Natural killer cell (primary cell): Measurements from ENCODE around the gene HACE1. TPM values are rescaled to one million over a fixed set of nuclear protein-coding genes. Genes with fewer than 3 reads are reported as not detected.
"Not testable (repeated sequence)": the region's sequence is repeated elsewhere in the genome, so short reads cannot be mapped to it uniquely, and the experiment has no call there.

Experiments
- ATAC-seq, 3 donors: fragments of 150-1000 bp in 2 of 3; fragments of 200-7000 bp in 1 of 3; cut with Tn5 transposase; 1 replicate in 1 of 3; 2 replicates in 2 of 3; pipeline ENCODE4 v1.10.0; 2021; ENCODE audit warnings: mild to moderate bottlenecking in 2 of 3, moderate library complexity in 2 of 3
- DNase-seq, 2 donors: peaks; one replicate each; pipeline versions ENCODE4 v3.0.0 to v3.0.0-alpha.2; 2013 to 2021; ENCODE audit warnings: mixed read lengths in 1 of 2
- H3K27ac ChIP-seq: one replicate; pipeline ENCODE4 v1.5.1; 2013; ENCODE audit warnings: mild to moderate bottlenecking, low read length
- H3K27me3 ChIP-seq: one replicate; pipeline ENCODE4 v1.6.1; 2013; ENCODE audit warnings: low read length; ENCODE audit not compliant: control insufficient read depth, insufficient read depth
- H3K36me3 ChIP-seq: one replicate; pipeline ENCODE4 v1.6.1; 2013; ENCODE audit warnings: low read length; ENCODE audit not compliant: control insufficient read depth, insufficient read depth
- H3K4me1 ChIP-seq: one replicate; pipeline ENCODE4 v1.6.1; 2013; ENCODE audit warnings: low read length; ENCODE audit not compliant: control insufficient read depth, insufficient read depth
- H3K4me3 ChIP-seq: one replicate; pipeline ENCODE4 v1.5.1; 2013; ENCODE audit warnings: low read length
- H3K9me3 ChIP-seq: one replicate; pipeline ENCODE4 v1.6.1; 2013; ENCODE audit warnings: low read length; ENCODE audit not compliant: control insufficient read depth, insufficient read depth
- H3K27ac Mint-ChIP-seq, 2 donors: one replicate each; pipeline ENCODE4 v1.8.0; 2022; ENCODE audit warnings: mild to moderate bottlenecking in 2 of 2, mixed read lengths in 2 of 2, moderate library complexity in 1 of 2
- H3K27me3 Mint-ChIP-seq, 2 donors: one replicate each; pipeline ENCODE4 v1.8.0; 2022; ENCODE audit warnings: low read depth in 2 of 2, mixed read lengths in 2 of 2
- H3K36me3 Mint-ChIP-seq: one replicate; pipeline ENCODE4 v1.8.0; 2022; ENCODE audit warnings: mixed read lengths
- H3K4me1 Mint-ChIP-seq, 2 donors: one replicate each; pipeline ENCODE4 v1.8.0; 2022; ENCODE audit warnings: mixed read lengths in 2 of 2
- H3K4me3 Mint-ChIP-seq: one replicate; pipeline ENCODE4 v1.8.0; 2022; ENCODE audit warnings: mild to moderate bottlenecking, moderate library complexity, mixed read lengths
- H3K9me3 Mint-ChIP-seq, 2 donors: one replicate each; pipeline ENCODE4 v1.8.0; 2022; ENCODE audit warnings: mixed read lengths in 2 of 2
- WGBS: methylation state at CpG from one replicate; pipeline ENCODE4 v1.1.7; 2013; ENCODE audit warnings: missing lambda C conversion rate; ENCODE audit not compliant: insufficient coverage; 5-methylcytosine and 5-hydroxymethylcytosine counted together
- intact Hi-C: fragments of 100-400 bp; cut with micrococcal nuclease; formaldehyde crosslinking; loops from one replicate; pipeline ENCODE4 v1.14.2; 2022
- total RNA-seq, 4 donors: library from RNA; stranded (reverse); fragments of 120-200 nt in 1 of 4; gene quantifications; one replicate each; pipeline versions ENCODE4 v1.2.3 to v1.2.4, GENCODE V29; 2013 to 2022
- TF ChIP-seq, protein P1 (sequence below): fragments of 200-600 bp; IDR thresholded peaks from one replicate; pipeline ENCODE4 v1.8.0; 2022; ENCODE audit warnings: antibody characterized with exemption

Gene HACE1
- total RNA-seq, 3 donors from 2014 or later (not counting 1 experiment from before 2014, with no cell fraction given) = 9.6 to 12.6 (median 9.8) TPM

DNA sequence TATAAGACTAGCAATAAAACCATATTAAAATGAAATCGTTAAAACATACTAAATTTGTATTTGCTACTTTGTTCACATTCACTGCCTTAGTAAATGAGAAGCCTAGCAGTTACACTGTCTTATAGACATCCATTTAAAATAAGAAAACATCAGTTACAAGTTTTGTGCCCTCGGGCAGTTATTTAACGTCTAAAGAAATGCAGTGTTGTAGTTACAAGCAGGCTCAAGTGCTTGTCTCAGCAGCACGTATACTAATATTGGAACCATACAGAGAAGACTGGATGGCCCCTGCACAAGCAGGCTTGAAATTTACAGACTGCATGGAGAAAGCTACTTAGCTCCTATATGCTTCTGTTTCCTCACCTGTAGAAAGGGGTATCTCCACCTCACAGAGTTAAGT, 93.1 kb downstream of the HACE1 start:
- no peaks in the 10 kb centered on the region for H3K27me3 ChIP-seq
- no peak overlapping the region for H3K27ac Mint-ChIP-seq
- intact Hi-C loops = no loop called here
- peaks cover 0 to 11% of the 10 kb centered on the region in 2 donors for H3K4me1 Mint-ChIP-seq
- no peaks in the 10 kb centered on the region for H3K27me3 Mint-ChIP-seq
- ATAC-seq (no peak), DNase-seq (no peak)
- no peaks in the 10 kb centered on the region for H3K9me3 Mint-ChIP-seq
- H3K4me1 ChIP-seq = no peaks in the 10 kb centered on the region
- H3K4me3 ChIP-seq = no peak overlapping the region
- no peaks in the 10 kb centered on the region for H3K36me3 Mint-ChIP-seq
- H3K36me3 ChIP-seq = peaks cover 2% of the 10 kb centered on the region
- TF ChIP-seq, protein P1, sequence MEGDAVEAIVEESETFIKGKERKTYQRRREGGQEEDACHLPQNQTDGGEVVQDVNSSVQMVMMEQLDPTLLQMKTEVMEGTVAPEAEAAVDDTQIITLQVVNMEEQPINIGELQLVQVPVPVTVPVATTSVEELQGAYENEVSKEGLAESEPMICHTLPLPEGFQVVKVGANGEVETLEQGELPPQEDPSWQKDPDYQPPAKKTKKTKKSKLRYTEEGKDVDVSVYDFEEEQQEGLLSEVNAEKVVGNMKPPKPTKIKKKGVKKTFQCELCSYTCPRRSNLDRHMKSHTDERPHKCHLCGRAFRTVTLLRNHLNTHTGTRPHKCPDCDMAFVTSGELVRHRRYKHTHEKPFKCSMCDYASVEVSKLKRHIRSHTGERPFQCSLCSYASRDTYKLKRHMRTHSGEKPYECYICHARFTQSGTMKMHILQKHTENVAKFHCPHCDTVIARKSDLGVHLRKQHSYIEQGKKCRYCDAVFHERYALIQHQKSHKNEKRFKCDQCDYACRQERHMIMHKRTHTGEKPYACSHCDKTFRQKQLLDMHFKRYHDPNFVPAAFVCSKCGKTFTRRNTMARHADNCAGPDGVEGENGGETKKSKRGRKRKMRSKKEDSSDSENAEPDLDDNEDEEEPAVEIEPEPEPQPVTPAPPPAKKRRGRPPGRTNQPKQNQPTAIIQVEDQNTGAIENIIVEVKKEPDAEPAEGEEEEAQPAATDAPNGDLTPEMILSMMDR = no peak
- H3K4me3 Mint-ChIP-seq = no peak overlapping the region
- WGBS = 99% methylated on average over 4 of the region's 4 CpGs
- H3K27ac ChIP-seq = no peak overlapping the region
- H3K9me3 ChIP-seq = no peaks in the 10 kb centered on the region

DNA sequence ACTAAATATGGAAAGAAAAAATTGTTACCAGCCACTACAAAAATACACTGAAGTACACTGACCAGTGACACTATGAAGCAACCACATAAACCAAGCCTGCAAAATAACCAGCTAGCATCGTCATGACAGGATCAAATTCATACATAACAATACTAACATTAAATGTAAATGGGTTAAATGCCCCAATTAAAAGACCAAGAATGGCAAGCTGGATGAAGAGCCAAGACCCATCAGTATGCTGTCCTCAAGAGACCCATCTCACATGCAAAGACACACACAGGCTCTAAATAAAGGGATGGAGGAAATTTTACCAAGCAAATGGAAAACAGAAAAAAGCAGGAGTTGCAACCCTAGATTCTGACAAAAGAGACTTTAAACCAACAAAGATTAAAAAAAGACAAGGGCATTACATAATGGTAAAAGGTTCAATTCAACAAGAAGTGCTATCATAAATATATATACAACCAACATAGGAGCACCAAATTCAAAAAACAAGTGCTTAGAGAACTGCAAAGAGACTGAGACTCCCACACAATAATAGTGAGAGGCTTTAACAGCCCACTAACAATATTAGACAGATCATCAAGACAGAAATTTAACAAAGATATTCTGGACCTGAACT, 104.8 kb downstream of the HACE1 start:
- no peaks in the 10 kb centered on the region for H3K27me3 Mint-ChIP-seq
- no peaks in the 10 kb centered on the region for H3K36me3 ChIP-seq
- no peaks in the 10 kb centered on the region for H3K27me3 ChIP-seq
- intact Hi-C loops = no loop called here
- no peak overlapping the region for H3K4me3 ChIP-seq
- 100% methylated on average over 1 of the region's 1 CpG for WGBS
- ATAC-seq = no peak
- H3K27ac ChIP-seq = no peak overlapping the region
- peaks cover 13 to 21% of the 10 kb centered on the region in 2 donors for H3K9me3 Mint-ChIP-seq
- peaks cover 34% of the 10 kb centered on the region for H3K36me3 Mint-ChIP-seq
- H3K9me3 ChIP-seq = no peaks in the 10 kb centered on the region
- DNase-seq = peak in 1 of 2 donors; percentile 4
- H3K4me1 ChIP-seq = no peaks in the 10 kb centered on the region
- TF ChIP-seq, protein P1 = no peak
- H3K27ac Mint-ChIP-seq = no peak overlapping the region
- H3K4me1 Mint-ChIP-seq = no peaks in the 10 kb centered on the region
- no peak overlapping the region for H3K4me3 Mint-ChIP-seq

DNA sequence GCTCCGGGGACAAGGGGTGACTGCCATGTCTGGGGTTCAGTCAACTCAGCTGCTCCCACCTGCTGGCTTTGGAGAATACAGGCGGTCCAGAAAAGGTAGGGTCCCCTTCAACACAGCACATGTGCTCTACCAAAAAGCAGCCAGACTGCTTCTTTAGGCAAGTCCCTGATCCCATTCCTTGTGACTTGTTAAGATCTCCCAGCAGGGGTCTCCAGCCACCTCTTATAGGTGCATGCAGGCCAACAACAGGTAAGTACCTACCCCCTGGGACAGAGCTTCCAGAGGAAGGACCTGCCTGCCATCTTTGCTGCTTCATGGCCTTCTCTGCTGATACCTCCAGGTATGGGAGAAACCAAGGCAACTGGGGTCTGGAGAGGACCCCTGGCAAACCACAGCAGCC, 106.5 kb downstream of the HACE1 start:
- Mint-ChIP-seq H3K4me3 (no peak overlapping the region), H3K27me3 (no peaks in the 10 kb centered on the region), H3K9me3 (peaks cover 13 to 21% of the 10 kb centered on the region in 2 donors), H3K27ac (no peak overlapping the region), H3K36me3 (peaks cover 34% of the 10 kb centered on the region), H3K4me1 (no peaks in the 10 kb centered on the region)
- no peaks in the 10 kb centered on the region for H3K4me1 ChIP-seq
- intact Hi-C loops = no loop called here
- H3K36me3 ChIP-seq = no peaks in the 10 kb centered on the region
- TF ChIP-seq, protein P1 = no peak
- DNase-seq (no peak), ATAC-seq (no peak)
- WGBS = 98% methylated on average over 2 of the region's 2 CpGs
- no peak overlapping the region for H3K4me3 ChIP-seq
- no peaks in the 10 kb centered on the region for H3K9me3 ChIP-seq
- H3K27me3 ChIP-seq = no peaks in the 10 kb centered on the region
- no peak overlapping the region for H3K27ac ChIP-seq

DNA sequence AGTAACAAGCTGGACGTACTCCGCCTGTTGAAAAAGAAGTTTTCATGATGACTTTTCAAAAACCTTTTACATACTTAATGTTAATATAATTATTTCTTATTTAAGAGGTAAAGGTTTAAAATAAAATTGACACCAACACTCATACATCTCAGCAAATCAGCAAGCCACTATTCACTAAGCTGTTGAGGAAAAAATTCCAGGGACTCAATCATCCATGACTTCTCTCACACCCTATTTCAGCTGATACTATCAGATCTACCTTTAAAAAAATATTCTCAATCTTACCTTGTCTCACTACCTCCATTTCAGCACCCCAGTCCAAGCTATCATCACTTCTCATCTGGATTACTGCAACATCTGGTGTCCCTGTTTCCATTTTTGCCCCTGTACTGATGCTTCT, 109.3 kb downstream of the HACE1 start:
- Mint-ChIP-seq H3K36me3 (peaks cover 20% of the 10 kb centered on the region), H3K27me3 (no peaks in the 10 kb centered on the region), H3K9me3 (peaks cover 10 to 14% of the 10 kb centered on the region in 2 donors), H3K4me3 (no peak overlapping the region), H3K4me1 (no peaks in the 10 kb centered on the region), H3K27ac (no peak overlapping the region)
- Histone ChIP-seq H3K4me1 (no peaks in the 10 kb centered on the region), H3K27me3 (no peaks in the 10 kb centered on the region), H3K4me3 (no peak overlapping the region), H3K36me3 (no peaks in the 10 kb centered on the region), H3K27ac (no peak overlapping the region), H3K9me3 (no peaks in the 10 kb centered on the region)
- TF ChIP-seq, protein P1 = no peak
- ATAC-seq (no peak), DNase-seq (no peak)
- WGBS = no CpG with 5 or more reads among the region's 2 CpGs
- intact Hi-C loops = no loop called here

DNA sequence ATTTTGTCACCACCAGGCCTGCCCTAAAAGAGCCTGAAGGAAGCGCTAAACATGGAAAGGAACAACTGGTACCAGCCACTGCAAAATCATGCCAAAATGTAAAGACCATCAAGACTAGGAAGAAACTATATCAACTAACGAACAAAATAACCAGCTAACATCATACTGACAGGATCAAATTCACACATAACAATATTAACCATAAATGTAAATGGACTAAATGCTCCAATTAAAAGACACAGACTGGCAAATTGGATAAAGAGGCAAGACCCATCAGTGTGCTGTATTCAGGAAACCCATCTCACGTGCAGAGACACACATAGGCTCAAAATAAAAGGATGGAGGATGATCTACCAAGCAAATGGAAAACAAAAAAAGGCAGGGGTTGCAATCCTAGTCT, 120.6 kb downstream of the HACE1 start:
- DNase-seq, H3K9me3 Mint-ChIP-seq, intact Hi-C loops, H3K4me3 Mint-ChIP-seq, H3K36me3 ChIP-seq, H3K9me3 ChIP-seq, H3K27ac Mint-ChIP-seq, H3K27ac ChIP-seq, H3K27me3 ChIP-seq, ATAC-seq, H3K27me3 Mint-ChIP-seq, H3K4me3 ChIP-seq, H3K36me3 Mint-ChIP-seq, H3K4me1 ChIP-seq, H3K4me1 Mint-ChIP-seq: not testable (repeated sequence)
- 93% methylated on average over 1 of the region's 3 CpGs for WGBS
